HK-2 (cell line): ENCODE measurements around the gene SULT1C2.

ENCODE experiments used
- DNase-seq: peaks from one replicate; pipeline ENCODE4 v3.0.0-alpha.2; 2018; ENCODE audit not compliant: unreplicated experiment

Gene SULT1C2

DNA sequence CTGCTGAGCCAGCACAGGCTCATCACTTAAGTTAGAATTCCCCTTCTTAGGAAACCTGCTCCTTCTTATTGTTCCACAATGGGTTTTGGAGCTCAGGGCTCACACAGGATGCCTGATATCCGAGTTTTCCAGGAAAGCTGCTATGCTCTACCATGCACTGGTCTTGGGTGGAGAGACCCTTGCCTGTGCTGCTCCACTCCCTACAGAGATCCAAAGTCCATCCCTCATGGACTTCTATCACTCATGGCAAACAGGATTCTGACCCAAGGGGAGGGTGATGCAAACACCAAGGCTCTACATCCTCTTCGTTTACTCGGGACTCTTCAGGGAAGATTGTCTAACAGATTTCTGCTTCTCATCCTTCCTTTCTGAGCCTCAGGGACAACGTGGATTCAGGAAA is 5.2 kb downstream of the SULT1C2 start:
- no peak for DNase-seq

GRCh38 chr2:108297436-108298141 is 8.9 kb downstream of the SULT1C2 start:
- peak; percentile 39 for DNase-seq

GRCh38 chr2:108301558-108301957 is 12.9 kb downstream of the SULT1C2 start:
- DNase-seq = no peak

- DNase-seq = no peak
Observed at GRCh38 chr2:108304975-108305374, 16.3 kb downstream of the SULT1C2 start.

DNA sequence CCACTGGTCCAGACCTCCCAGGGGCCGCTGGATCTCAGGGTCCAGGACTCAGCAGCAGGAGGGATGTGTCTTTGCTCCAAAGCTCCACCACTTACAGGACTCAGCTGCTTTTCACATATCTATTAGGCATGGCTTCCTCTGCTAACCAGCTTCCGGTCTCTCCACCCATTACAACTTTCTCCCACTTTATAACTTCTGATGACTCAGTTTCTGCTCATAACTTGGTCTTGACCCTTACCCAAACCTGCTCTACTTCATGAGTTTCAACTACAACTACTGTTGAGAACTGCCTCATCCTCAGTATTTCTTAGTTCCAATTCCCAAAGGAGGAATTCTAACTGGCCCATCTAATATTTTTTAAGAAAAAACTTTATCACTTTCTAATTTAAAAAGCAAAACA is 17.2 kb downstream of the SULT1C2 start:
- no peak for DNase-seq

- no peak for DNase-seq
Observed at GRCh38 chr2:108309903-108310302, 21.2 kb downstream of the SULT1C2 start.

DNA sequence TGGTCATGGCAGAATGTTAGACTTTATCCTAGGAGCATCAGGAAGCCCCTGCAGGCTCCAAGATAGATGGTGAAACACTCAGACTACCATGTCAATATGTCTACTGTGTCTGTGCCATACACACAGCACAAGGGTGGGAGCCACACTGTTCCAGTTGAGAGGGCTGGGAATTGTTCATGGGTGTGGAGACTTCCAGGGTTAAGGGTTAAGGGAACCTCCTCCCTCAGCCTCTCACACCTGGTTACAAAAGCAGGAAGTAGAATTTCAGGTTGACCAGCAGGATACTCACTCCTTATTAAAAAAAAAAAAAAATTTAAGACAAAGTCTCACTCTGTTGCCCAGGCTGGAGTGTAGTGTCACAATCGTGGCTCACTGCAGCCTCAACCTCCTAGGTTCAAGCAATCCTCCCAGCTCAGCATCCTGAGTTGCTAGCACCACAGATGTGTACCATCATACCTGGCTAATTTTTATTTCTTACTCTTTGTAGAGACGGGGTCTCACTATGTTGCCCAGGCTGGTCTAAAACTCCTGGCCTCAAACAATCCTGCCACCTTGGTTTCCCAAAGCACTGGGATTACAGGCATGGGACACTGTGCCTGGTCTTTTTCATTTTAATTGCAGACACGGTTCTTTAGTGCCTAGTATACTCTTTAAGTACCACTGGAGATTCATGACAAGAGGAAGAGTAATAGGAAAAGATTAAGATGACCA is 26.0 kb downstream of the SULT1C2 start:
- DNase-seq = no peak

GRCh38 chr2:108315444-108315934 is 26.8 kb downstream of the SULT1C2 start:
- DNase-seq = peak; percentile 65

- DNase-seq = no peak
Observed at GRCh38 chr2:108316033-108316432, 27.3 kb downstream of the SULT1C2 start.

- DNase-seq = no peak
Observed at GRCh38 chr2:108316461-108317258, 28.0 kb downstream of the SULT1C2 start.

- no peak for DNase-seq
Observed at GRCh38 chr2:108320326-108320922, 31.7 kb downstream of the SULT1C2 start.

- no peak for DNase-seq
Observed at GRCh38 chr2:108323619-108324018, 34.9 kb downstream of the SULT1C2 start.

- no peak for DNase-seq
Observed at GRCh38 chr2:108324531-108325255, 36.0 kb downstream of the SULT1C2 start.

DNA sequence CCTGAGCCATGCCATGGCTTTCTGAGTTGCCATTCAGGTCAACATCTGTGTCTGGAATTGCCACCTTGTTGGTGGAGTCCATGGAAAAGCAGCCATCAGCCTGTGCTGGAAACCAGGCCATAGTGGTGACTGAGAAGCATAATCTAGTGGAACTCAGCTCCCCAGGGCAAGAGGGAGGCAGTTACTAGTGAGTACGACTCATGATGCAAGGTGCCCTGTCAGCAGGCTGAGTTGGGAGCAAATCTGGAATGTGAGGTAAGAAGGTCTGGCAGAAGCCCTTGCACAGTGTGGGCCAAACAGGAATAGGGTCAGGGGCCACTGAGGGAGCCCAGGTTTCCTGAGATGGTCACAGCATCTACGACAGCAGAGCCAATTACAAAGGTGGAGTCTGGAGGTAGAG is 37.1 kb downstream of the SULT1C2 start:
- DNase-seq = no peak

DNA sequence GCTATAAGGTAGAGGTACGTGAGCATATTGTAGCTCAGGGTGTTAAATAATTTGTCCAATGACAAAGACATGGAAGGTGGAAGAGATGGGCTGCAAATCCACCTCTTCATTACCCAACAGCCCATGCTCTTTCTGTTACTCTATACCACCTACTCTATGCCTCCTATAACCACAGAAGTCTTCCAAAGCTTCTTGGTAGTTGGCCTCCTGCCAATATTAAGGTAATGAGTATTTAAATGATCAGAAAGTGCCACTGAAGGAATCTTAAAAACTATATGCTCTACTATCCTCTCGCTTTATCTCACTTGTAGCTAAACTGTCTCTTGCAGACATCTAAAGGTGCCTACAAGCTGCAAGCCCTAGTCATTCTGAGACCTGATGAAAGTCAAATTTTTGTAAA is 41.1 kb downstream of the SULT1C2 start:
- no peak for DNase-seq

GRCh38 chr2:108330979-108331378 is 42.3 kb downstream of the SULT1C2 start:
- no peak for DNase-seq

DNA sequence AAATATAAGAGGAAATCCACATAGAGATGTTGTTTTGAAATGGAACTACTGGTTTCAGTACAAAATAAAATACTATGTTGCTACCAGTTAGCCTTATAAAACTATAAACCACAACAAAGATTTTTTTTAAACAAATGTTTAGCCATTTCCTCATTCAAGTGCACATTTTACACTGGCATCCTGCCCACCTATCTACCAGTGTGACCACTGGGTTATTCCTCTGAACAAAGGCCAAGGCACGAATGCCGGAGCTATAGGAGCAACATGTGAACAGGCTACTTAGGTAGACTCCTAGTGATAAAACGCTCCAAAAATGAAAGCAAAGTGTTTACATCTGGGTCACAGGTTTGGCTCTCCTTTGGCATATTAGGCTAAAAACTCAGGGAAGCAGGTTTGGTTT is 57.3 kb downstream of the SULT1C2 start:
- no peak for DNase-seq

GRCh38 chr2:108346827-108347226 is 58.1 kb downstream of the SULT1C2 start:
- no peak for DNase-seq

- no peak for DNase-seq
Observed at GRCh38 chr2:108347786-108348185, 59.1 kb downstream of the SULT1C2 start.

- DNase-seq = no peak
Observed at GRCh38 chr2:108348816-108349570, 60.3 kb downstream of the SULT1C2 start.

- DNase-seq = no peak
Observed at GRCh38 chr2:108349571-108349928, 60.9 kb downstream of the SULT1C2 start.
